ENCODE data around the gene TNC.

- TF ChIP-seq CTCF (IDR thresholded peaks at IDR 0.05 in 8 of 11, conservative IDR thresholded peaks at IDR 0.05 in 3 of 11) (no peak), POLR2A (IDR thresholded peaks at IDR 0.05) (no peak)
Measured at GRCh38 chr9:114994768-114995167, 123.2 kb downstream of the TNC start.

Data from spleen (tissue), 7 donors.